ENCODE measurements around the gene OASL.

DNA sequence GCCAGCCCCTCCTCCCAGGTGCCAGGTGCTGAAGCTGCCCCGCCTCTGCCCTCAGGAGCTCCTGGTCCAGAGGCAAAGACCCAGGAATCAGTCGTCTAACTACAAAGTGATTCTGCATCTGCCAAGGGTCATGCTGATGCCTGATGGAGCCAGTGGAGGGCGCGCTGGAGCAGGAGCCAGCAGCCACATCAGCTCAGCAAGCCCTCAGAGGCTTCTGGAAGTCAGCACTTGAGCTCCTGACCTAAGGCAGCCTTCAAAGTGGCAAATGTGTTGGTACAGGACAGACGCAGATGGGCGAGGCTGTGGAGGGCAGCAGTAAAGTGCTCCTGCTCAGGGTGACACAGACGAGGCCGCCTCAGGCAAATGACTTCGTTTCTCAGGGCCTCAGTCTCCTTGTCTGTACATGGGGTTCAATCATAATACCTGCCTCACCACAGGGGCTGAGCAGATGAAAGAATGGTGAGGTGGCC is 33.7 kb downstream of the OASL start:
- TF ChIP-seq, protein P1, sequence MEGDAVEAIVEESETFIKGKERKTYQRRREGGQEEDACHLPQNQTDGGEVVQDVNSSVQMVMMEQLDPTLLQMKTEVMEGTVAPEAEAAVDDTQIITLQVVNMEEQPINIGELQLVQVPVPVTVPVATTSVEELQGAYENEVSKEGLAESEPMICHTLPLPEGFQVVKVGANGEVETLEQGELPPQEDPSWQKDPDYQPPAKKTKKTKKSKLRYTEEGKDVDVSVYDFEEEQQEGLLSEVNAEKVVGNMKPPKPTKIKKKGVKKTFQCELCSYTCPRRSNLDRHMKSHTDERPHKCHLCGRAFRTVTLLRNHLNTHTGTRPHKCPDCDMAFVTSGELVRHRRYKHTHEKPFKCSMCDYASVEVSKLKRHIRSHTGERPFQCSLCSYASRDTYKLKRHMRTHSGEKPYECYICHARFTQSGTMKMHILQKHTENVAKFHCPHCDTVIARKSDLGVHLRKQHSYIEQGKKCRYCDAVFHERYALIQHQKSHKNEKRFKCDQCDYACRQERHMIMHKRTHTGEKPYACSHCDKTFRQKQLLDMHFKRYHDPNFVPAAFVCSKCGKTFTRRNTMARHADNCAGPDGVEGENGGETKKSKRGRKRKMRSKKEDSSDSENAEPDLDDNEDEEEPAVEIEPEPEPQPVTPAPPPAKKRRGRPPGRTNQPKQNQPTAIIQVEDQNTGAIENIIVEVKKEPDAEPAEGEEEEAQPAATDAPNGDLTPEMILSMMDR (IDR thresholded peaks at IDR 0.05): no peak
- TF ChIP-seq POLR2A (IDR thresholded peaks at IDR 0.05): no peak
- TF ChIP-seq POLR2AphosphoS5 (IDR thresholded peaks at IDR 0.05; ENCODE audit: insufficient read depth in 1 of 2, low read depth in 1 of 2): no peak
